Measurements from ENCODE around the gene SLC16A2.
"Not testable (repeated sequence)": the region's sequence is repeated elsewhere in the genome, so short reads cannot be mapped to it uniquely, and the experiment has no call there.

The SLC16A2 gene

GRCh38 chrX:74510401-74510800 lies 89.1 kb downstream of the SLC16A2 start:
- DNase-seq = no peak

DNA sequence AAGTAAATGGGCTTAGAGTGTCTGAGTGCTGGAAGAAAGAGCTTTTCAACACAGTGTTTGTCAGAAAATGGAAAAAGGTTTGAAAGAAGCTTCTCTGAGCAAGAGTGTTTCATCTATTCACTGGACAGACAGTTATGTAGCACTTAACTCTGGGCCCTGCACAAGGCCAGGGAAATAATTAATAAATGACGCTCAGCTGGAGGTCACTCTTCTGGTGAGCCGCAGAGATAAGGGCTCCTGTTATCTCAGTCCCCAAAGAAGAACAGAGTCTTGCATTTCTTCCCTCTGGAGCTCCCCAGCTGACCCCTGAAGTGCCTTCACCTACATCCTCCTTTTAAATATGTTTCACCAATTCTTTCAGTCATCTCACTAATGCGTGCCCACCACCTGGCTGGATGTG lies 90.4 kb downstream of the SLC16A2 start:
- no peak for DNase-seq

DNA sequence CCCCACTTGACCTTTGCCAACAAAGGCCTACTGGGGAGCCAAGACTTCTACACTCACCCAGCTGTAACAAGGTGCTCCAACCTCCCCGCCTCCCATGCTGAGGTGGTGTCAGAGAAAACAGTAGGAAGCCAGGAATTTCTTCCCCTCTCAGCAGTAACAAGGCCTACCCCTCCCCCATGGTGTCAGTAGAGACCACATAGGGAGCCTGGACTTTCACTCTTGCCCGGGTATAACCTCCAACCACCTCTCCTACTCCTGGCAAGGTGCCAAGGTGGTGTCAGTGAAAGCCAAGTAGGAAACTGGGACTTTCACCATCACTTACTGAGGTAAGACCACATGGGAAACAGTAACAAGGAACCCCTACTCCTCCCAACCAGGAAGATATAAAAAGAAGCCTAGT lies 93.1 kb downstream of the SLC16A2 start:
- no peak for DNase-seq

DNA sequence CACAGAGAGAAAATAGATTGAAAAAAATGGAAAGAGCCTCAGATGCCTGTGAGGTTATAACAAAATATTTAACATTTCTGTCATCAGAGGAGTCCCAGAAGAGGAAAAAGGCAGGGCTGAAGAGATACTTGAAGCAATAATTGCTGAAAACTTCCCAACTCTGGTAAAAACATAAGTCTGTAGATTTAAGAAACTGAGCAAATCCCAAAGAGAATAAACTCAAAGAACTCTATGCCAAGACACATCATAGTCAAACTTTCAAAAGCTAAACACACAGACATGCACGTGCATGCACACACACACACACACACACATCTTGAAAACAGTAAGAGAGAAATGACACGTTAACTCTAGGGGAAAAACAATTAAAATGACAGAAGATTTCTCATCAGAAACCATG lies 94.1 kb downstream of the SLC16A2 start:
- DNase-seq = no peak

DNA sequence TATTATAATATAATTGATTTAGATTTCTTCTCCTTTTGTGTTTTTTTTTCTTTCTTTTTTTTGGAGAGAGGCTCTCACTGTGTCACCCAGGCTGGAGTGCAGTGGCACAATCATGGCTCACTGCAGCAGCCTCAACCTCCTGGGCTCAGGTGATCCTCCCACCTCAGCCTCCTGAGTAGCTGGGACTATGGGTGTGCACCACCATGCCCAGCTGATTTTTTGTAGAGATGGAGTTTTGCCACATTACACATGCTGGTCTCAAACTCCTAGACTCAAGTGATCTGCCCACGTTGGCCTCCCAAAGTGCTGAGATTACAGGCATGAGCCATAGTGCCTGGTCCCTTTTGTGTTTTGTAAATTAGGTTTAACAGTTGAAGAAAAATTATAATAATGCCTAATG lies 94.7 kb downstream of the SLC16A2 start:
- not testable (repeated sequence) for DNase-seq

DNA sequence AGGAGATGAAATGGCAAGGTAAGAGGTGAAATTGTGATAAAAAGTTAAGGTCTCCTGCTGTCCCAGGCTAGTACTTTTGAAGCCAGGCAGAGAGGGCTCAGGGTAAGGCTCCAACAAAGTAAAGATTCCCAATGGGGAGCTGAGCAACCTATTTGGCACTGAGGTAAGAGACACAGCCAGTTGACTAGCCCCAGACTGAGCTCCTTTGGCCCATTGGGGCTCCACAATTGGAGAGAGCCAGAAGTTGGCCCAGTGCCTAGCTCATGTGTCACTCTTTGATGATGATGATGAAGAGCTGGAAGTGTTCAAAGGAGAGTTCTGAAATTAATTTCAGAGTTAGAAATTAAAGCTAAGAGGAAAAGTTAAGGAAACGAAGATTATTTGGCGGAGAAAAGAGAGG lies 98.6 kb downstream of the SLC16A2 start:
- DNase-seq = no peak

DNA sequence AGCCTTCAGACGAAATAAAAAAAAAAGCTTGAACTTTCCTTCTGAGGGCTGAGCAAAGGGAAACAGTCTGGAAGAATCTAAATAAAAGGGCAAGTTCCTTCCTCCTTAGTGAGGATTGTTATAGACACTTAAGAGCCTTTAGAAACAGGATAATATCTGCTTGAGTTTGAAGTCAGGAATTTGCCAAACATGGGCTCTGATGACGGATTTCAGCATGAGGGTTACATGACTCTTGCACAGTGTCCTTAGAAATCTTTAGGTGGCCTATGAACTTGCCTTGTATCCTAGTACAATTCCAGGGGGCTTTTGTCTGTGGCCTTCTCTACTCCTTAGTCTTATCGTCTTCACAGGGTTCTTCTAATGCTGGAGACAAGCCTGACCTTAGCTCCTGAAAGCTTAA lies 99.0 kb downstream of the SLC16A2 start:
- DNase-seq = no peak

GRCh38 chrX:74520896-74521295 lies 99.6 kb downstream of the SLC16A2 start:
- no peak for DNase-seq

GRCh38 chrX:74521961-74522751 lies 100.9 kb downstream of the SLC16A2 start:
- DNase-seq = no peak

DNA sequence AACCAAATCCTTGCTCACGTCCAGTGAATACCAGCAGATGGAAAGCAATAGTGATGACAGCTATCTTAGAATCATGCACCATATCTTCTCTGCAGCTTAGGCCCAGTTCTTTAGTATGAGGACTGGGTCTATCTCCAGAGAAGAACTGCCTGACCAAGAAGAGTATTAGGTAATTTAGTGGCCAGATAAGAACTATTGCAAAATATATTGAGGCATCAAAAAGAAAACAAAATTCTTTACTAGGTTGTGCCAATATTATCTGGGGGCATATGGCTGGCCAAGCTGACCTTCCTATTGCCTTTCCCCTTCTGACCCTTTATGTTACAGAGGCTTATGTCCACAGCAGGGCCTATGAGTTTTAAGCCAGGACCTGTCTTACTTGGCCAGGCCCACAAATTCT lies 101.9 kb downstream of the SLC16A2 start:
- no peak for DNase-seq

DNA sequence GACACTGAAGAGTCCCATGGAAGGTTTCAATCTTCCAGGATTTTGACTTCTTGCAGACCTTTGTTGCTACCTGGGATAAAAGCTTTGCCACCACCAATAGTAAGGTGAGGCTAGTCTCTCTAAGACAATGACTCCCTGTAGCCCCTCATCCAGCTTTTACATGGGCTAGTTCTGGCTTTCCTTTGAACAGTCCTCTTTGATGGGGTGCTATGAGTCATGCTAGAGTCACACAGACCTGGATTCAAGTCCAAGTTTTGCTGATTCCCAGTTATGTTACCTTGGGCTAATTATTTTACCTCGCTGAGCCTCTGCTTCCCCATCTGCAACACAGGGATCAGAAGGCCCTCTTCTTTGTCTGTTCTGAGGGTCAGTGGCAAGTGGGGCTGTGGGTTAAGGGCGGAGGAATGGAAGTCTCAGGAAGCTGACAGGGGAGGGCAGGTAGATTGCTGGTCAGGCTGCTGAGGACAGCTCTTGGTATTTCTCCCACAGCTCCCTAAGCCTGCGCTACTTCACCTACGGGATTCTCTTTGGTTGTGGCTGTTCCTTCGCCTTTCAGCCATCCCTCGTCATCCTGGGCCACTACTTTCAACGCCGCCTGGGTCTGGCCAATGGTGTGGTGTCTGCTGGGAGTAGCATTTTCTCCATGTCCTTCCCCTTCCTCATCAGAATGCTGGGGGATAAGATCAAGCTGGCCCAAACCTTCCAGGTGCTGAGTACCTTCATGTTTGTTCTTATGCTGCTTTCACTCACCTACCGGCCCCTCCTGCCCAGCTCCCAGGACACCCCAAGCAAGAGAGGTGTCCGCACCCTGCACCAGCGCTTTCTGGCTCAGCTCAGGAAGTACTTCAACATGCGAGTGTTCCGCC lies 102.8 kb downstream of the SLC16A2 start:
- no peak for DNase-seq

GRCh38 chrX:74525116-74525515 lies 103.8 kb downstream of the SLC16A2 start:
- DNase-seq = no peak

DNA sequence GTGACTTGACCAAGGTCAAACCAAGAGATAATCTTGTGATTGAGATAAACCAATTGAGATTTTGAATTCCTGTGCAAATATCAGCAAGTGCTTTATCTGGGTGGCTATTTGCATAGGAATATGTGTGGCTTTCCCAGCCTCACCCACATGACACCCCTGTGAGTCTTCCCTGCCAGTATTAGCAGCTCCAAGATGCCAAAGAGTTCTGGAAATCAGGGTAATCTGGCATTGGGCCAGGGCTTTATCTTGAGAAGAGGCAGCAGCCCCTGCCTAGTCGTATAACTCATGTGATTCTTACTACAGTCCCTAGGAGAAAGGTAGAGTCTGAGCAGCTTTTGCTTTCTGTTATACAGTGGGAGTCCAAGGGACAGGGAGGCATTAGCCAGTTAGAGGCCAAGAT lies 105.5 kb downstream of the SLC16A2 start:
- no peak for DNase-seq

DNA sequence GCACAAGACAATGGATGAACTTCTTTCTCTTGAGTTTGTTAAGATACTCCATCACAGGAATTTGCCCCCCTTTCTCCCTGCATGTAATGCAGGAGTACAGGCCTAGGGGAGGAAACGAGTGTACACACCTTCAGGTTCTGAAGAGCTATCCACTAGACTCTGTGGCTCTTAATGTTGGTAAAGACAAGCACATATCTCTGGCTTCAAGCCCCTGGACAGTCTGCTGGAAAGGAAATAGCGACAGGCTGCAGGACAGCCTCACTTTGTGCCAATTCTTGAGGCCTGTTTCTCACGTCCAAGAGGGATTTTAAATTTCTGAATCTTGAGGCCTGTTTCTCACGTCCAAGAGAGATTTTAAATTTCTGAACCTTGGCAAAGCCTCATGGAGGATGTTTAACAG lies 106.1 kb downstream of the SLC16A2 start:
- no peak for DNase-seq

DNA sequence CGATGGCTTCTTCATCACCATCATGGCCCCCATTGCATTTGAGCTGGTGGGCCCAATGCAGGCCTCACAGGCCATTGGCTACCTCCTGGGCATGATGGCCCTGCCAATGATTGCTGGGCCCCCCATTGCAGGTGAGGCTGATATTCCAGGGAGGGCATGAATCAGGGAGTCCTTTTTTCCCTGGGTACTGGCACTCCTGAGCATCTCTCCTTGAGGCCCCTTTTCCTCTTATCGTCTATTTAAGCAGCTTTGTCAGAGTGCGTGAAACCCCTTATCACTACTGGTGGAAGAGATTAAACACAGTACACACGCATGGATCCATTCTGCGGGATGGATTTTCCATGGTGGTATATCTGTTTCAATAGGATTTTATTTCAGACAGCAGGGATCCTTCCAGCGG lies 108.0 kb downstream of the SLC16A2 start:
- no peak for DNase-seq

DNA sequence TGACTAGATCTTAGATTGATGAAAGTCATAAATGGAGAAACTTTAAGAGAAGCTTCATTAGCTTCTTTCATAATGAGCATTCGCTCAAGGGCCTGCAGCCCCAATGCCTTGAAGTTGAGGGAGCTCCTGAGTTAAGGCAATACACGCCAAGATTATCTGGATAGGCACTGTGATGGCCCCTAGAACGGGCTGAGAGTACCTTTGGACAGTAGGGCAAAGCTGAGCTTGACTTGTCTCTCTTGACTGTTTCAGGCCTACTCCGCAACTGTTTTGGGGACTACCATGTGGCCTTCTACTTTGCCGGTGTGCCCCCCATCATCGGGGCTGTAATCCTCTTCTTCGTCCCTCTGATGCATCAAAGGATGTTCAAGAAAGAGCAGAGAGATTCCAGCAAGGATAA lies 109.8 kb downstream of the SLC16A2 start:
- no peak for DNase-seq

GRCh38 chrX:74534569-74535038 lies 113.3 kb downstream of the SLC16A2 start:
- DNase-seq = no peak

DNA sequence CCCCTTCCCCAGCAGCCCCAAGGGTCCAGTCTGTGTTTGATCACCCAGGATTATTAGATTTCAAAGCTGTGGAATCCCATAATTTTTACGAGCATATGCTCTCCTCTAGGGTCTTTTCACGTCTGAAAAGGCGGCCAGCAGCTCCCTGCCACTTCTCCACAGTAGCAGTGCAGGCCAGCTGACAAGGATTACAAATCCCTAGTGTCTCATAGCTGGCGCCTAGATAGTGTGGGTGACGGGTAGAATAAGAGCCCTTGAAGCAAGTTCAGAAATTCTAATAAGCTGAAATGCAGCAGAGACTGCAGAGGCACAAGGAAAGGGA lies 113.8 kb downstream of the SLC16A2 start:
- DNase-seq = no peak

- peak; percentile 57 for DNase-seq
Observed at GRCh38 chrX:74535408-74536151, 114.3 kb downstream of the SLC16A2 start.

GRCh38 chrX:74536152-74536831 lies 115.0 kb downstream of the SLC16A2 start:
- peak; percentile 86 for DNase-seq

DNA sequence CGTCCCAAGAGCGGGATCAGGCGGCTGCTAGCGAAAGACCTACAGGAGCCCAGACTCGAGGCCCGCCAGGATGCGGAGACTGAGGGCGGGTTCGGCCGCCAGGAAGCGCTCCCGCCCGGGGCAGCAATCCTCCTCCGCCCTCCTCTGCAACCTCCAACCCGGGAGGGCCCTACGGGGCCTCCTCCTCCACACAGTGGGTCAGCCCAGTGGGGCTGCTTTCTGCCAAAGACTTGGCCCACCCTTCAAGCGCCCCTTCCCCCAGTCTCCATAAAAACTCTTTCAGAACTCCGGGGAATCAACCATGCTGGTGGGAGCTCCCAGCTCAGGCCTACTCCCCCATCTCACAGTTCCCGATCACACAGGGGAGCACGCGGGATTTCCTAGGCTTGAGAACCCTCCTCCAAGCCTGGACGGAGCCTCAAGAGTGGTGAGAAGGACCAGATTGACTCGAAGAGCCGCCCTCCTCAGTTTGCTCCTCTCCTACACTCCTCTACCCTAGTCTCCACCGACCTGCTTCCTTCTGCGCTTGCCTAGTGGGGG lies 115.6 kb downstream of the SLC16A2 start:
- DNase-seq = peak; percentile 54

DNA sequence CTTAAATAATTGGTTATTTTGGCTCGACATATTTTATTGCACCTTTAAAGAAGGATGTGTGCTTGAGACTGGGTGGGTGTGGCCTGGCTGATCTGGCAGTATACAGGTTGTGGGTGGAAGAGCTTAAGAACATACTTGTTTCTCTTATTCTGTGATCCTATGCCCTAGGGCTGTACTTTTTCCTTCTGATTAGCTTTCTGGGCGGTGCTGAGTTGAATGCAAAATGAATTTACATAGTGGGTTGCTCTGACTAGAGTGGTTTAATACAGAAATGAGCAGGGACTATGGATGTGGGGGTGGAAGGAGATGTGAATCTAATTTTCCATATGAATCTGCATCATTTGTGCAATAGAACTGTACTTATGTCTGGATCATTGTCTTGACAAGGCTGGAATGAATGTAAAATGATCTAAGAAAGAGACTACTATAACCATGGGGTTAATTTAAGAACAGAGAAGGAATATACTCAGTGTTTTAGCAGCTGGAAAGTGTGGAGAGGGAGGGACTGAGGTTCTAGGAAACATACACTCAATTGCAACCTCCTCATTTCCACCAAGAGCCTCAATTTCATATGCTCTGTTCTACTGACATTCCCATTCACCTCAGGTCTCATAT lies 119.4 kb downstream of the SLC16A2 start:
- no peak for DNase-seq
